Measurements from ENCODE around the gene NOMO2.
"Not testable (repeated sequence)": the region's sequence is repeated elsewhere in the genome, so short reads cannot be mapped to it uniquely, and the experiment has no call there.

DNA sequence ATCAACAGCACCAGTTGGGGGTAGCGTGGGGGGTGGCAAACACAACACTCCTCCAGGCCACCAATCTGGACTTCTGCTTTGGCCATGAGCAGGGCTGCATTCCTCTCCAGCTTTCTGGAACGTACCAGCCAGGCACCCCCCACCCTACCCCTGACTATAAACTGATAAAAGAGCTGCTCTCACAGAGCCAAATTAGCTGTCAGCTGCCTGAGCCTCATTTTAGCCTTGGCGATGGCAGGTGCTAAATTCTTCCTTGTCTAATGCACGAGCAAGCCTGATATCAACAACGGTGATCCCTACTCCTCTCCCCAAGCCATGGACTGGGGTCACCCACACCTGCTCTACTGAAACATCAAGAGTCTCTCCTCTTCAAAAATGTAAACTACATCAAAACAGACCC, 8.2 kb downstream of the NOMO2 start:
- TF ChIP-seq, protein P1, sequence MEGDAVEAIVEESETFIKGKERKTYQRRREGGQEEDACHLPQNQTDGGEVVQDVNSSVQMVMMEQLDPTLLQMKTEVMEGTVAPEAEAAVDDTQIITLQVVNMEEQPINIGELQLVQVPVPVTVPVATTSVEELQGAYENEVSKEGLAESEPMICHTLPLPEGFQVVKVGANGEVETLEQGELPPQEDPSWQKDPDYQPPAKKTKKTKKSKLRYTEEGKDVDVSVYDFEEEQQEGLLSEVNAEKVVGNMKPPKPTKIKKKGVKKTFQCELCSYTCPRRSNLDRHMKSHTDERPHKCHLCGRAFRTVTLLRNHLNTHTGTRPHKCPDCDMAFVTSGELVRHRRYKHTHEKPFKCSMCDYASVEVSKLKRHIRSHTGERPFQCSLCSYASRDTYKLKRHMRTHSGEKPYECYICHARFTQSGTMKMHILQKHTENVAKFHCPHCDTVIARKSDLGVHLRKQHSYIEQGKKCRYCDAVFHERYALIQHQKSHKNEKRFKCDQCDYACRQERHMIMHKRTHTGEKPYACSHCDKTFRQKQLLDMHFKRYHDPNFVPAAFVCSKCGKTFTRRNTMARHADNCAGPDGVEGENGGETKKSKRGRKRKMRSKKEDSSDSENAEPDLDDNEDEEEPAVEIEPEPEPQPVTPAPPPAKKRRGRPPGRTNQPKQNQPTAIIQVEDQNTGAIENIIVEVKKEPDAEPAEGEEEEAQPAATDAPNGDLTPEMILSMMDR (IDR thresholded peaks at IDR 0.05): not testable (repeated sequence)
- not testable (repeated sequence) for TF ChIP-seq EP300, POLR2A (IDR thresholded peaks at IDR 0.05)

Measured in upper lobe of left lung (tissue), 4 donors.